ENCODE results near the gene SNX3. TPM values are rescaled to one million over a fixed set of nuclear protein-coding genes. Genes with fewer than 3 reads are reported as not detected.

SNX3 gene
- total RNA-seq, 1 experiment from 2014 or later = 80.7 TPM

- Mint-ChIP-seq H3K36me3 (ENCODE audit: insufficient read depth in 1 of 3, low read depth in 3 of 3) (no peaks in the 10 kb centered on the region; a peak in 1 of 7 replicates), H3K27me3 (ENCODE audit: low read depth) (no peaks in the 10 kb centered on the region), H3K9me3 (no peaks in the 10 kb centered on the region), H3K4me1 (peaks cover 3% of the 10 kb centered on the region in 2 experiments; a peak in 2 of 4 replicates), H3K27ac (no peak overlapping the region), H3K4me3 (no peak overlapping the region)
- Histone ChIP-seq H3K27me3 (ENCODE audit: insufficient read depth, low read length) (no peaks in the 10 kb centered on the region), H2BK20ac (ENCODE audit: low read depth, low read length, poor library complexity, severe bottlenecking) (no peak overlapping the region), H2AK5ac (ENCODE audit: insufficient read length, low read length) (no peak overlapping the region), H2BK12ac (ENCODE audit: insufficient read length, low read depth, low read length) (no peak overlapping the region), H3K4me1 (ENCODE audit: insufficient read depth, low read length) (no peaks in the 10 kb centered on the region), H3K4ac (ENCODE audit: low read depth, low read length) (no peak overlapping the region), H3K18ac (ENCODE audit: insufficient read length, low read depth, low read length) (no peak overlapping the region), H4K20me1 (ENCODE audit: control insufficient read depth, insufficient read depth, insufficient read length) (no peaks in the 10 kb centered on the region), H3K14ac (ENCODE audit: insufficient read depth, low read length) (no peak overlapping the region), H2AFZ (ENCODE audit: low read length) (no peak overlapping the region), H3T11ph (ENCODE audit: low read length) (no peak overlapping the region), H3K27ac (ENCODE audit: insufficient read length, low read depth, low read length) (no peak overlapping the region), H3K56ac (ENCODE audit: insufficient read length, low read depth, low read length) (no peak overlapping the region), H3K23ac (ENCODE audit: insufficient read length, low read depth, low read length) (no peak overlapping the region), H4K91ac (ENCODE audit: insufficient read length, low read depth, low read length) (no peak overlapping the region), H3K79me1 (ENCODE audit: insufficient read depth, low read depth, low read length, poor library complexity, severe bottlenecking) (no peaks in the 10 kb centered on the region), H2BK120ac (ENCODE audit: low read depth, low read length, poor library complexity, severe bottlenecking) (no peak overlapping the region), H3K9ac (ENCODE audit: extremely low read depth, insufficient read length, low read length) (no peak overlapping the region), H3K9me3 (ENCODE audit: control insufficient read depth, low read depth, low read length) (no peaks in the 10 kb centered on the region), H3K4me2 (ENCODE audit: insufficient read depth, insufficient read length, low read length) (no peak overlapping the region), H4K8ac (replicated peaks; ENCODE audit: insufficient read length, low read depth, low read length) (no peak overlapping the region), H4K5ac (ENCODE audit: insufficient read length, low read depth, low read length) (no peak overlapping the region), H2BK15ac (ENCODE audit: low read depth, low read length) (no peak overlapping the region), H2BK5ac (ENCODE audit: insufficient read length, low read length) (no peak overlapping the region), H3K79me2 (ENCODE audit: insufficient read depth, low read length) (no peaks in the 10 kb centered on the region), H3K23me2 (ENCODE audit: insufficient read length, low read depth, low read length, poor library complexity, severe bottlenecking) (no peaks in the 10 kb centered on the region)
- no peak for TF ChIP-seq CTCF (conservative IDR thresholded peaks at IDR 0.05)
- WGBS (ENCODE audit: extremely low coverage, insufficient read length, low lambda C conversion rate) = no CpG with 5 or more reads among the region's 3 CpGs
- no peak for DNase-seq
Measured at GRCh38 chr6:108287373-108287772, 26.5 kb upstream of the SNX3 start.

All from H9 (cell line).